ENCODE results near the gene MTX2. TPM values are rescaled to one million over a fixed set of nuclear protein-coding genes. Genes with fewer than 3 reads are reported as not detected.

MTX2 gene
- total RNA-seq, 4 donors from 2014 or later = 18.4 to 24.5 (median 21.4) TPM

GRCh38 chr2:176368349-176368748 lies 99.1 kb downstream of the MTX2 start:
- TF ChIP-seq, protein P1, sequence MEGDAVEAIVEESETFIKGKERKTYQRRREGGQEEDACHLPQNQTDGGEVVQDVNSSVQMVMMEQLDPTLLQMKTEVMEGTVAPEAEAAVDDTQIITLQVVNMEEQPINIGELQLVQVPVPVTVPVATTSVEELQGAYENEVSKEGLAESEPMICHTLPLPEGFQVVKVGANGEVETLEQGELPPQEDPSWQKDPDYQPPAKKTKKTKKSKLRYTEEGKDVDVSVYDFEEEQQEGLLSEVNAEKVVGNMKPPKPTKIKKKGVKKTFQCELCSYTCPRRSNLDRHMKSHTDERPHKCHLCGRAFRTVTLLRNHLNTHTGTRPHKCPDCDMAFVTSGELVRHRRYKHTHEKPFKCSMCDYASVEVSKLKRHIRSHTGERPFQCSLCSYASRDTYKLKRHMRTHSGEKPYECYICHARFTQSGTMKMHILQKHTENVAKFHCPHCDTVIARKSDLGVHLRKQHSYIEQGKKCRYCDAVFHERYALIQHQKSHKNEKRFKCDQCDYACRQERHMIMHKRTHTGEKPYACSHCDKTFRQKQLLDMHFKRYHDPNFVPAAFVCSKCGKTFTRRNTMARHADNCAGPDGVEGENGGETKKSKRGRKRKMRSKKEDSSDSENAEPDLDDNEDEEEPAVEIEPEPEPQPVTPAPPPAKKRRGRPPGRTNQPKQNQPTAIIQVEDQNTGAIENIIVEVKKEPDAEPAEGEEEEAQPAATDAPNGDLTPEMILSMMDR (IDR thresholded peaks at IDR 0.05; ENCODE audit: low read depth) = no peak

DNA sequence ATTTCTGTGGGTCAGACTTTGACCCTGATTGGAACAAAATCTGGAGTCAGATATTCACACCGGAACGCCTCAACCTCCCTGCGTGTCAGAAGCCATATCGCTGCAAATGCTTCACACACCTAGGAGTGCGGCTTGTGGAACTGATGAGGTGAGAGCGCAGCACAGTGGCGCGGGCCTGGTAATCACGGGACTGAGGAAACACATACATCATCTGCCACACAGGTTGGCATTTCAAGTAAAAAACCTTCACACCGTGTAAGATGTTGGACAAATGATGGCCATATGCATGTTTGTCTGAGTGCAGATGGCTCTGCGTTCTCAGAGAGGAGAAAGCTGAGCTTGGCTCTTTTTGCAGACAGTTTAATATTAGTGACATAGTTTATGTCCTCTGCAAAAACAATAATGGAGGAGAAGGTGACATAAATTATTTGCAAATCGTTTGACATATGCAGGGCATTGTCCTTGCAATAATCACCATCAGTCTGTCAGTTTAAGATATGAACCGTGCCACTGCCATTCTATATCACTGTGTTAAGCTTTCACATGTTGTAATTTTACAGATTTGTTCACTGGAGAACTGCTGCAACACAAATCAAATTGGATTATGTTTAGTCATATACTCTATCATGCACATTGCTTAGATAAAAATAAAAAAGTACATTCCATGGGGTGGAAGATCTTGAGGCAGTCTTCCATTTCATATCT lies 101.4 kb downstream of the MTX2 start:
- TF ChIP-seq, protein P1 (IDR thresholded peaks at IDR 0.05; ENCODE audit: low read depth) = no peak

DNA sequence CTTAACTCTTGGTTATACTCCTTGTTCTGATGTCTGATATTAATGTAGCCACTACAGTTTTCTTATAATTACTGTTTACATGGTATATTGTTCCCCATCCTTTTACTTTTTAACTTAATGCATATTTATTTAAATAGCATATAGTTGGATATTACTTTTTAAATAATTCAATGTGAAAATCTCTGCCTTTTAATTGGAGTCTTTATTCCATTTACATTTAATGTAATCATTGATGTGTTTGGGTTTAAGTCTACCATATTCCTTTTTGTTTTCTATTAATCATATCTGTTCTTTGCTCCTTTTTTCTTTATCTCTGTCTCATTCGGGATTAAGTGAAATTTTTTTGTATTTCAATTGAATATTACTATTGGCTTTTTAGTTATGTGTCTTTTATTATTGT lies 109.1 kb downstream of the MTX2 start:
- TF ChIP-seq, protein P1 (IDR thresholded peaks at IDR 0.05; ENCODE audit: low read depth) = no peak

DNA sequence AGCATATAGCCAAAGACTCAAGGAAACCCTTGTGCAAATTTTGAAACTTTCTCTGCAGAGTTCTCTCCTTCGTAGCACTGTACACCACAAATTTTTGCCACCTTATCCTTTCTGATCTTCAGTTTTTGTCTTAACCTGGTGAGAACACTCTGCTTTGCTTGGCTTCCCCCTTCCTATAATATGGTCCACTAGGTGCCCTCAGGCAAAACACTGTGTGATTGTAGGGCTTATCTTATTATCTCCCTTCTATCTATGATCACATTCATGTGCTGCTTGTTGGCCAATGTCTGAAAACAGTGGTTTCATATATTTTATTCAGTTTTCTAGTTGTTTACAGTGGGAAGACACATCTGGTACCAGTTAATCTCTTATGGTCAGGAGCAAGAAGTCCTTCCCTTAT lies 111.1 kb downstream of the MTX2 start:
- TF ChIP-seq, protein P1 (IDR thresholded peaks at IDR 0.05; ENCODE audit: low read depth) = no peak

DNA sequence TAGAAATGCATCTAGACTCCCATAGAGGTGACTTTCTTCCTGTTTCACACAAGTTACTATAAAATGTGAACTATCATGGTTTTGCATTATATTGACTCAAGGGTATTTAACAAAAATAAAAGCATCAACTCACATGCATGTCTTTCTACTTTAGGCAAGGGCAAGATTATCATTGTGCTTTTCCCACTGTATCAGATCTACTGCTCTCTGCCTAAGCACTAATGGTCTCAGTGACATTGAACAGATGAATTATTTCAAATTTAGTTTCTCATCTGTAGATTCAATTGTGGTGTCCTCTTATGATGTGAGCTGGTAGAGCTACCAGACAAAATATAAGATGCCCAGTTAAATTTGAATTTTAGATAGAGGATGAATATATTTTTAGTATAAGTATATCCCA lies 113.9 kb downstream of the MTX2 start:
- TF ChIP-seq, protein P1 (IDR thresholded peaks at IDR 0.05; ENCODE audit: low read depth) = no peak

GRCh38 chr2:176383836-176384442 lies 114.7 kb downstream of the MTX2 start:
- TF ChIP-seq, protein P1 (IDR thresholded peaks at IDR 0.05; ENCODE audit: low read depth) = no peak

DNA sequence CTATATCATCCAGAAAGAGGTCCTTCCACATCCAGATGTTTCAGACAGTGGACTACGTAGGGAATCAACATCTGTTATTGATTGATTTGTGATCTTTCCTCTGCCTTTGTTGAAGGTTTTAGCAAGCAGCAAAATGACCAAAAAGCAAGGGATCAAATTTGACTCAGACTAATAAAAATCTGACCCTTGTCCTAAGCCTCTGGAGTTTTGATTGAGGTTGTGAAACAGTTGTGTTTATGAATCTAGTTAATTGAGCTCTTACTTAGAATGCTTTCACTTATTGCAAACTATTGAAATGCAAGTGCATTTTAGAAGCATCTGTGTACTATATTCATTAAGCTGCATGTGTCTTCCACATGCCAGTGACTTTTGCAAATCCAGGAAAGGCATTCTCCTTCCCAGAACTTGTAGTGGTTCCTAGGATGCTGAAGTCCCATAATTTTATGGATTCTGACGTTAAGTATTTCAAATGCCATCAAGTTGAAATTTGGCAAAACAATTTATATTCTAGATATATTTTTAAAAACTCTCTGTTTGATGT lies 116.0 kb downstream of the MTX2 start:
- TF ChIP-seq, protein P1 (IDR thresholded peaks at IDR 0.05; ENCODE audit: low read depth) = no peak

All from subcutaneous adipose tissue (tissue), 4 donors.